Measurements from ENCODE around the gene ELP4. TPM values are rescaled to one million over a fixed set of nuclear protein-coding genes. Genes with fewer than 3 reads are reported as not detected.

ELP4 gene
- polyA plus RNA-seq, 2 of the 4 experiments (the other 2 are of a cell fraction) = 16.9 to 26.0 TPM

DNA sequence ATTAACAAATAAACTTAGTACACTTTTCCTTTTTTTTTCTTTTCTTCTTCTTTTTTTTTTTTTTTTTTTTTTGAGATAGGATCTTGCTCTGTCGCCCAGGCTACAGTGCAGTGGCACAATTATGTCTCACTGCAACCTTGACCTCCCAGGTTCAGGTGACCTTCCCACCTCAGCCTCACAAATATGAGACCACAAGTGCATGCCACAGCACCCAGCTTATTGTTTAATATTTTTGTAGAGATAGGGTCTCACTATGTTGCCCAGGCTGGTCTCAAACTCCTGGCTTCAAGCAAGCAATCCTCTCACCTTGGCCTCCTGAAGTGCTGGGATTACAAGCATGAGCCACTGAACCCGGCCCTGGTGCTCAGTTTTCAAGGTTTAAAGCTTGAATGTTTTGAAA lies 88.9 kb downstream of the ELP4 start:
- H3K4me3 ChIP-seq = no peak overlapping the region
- FAIRE-seq (no peak), DNase-seq (ENCODE audit: low read depth in 1 of 2, low spot score in 1 of 2) (no peak), ATAC-seq (no peak)
- no peak overlapping the region for H3K4me2 ChIP-seq
- CTCF ChIA-PET = no interaction called here
- 55% methylated on average over 2 of the region's 2 CpGs for WGBS (ENCODE audit: missing lambda C conversion rate)
- H3K27ac ChIP-seq = no peak overlapping the region
- no peaks in the 10 kb centered on the region for H3K9me3 ChIP-seq
- TF ChIP-seq NPAS2 (CRISPR knock-in tag; IDR thresholded peaks at IDR 0.05; ENCODE audit: borderline replicate concordance) (no peak), CEBPB (IDR thresholded peaks at IDR 0.05) (no peak), CHD4 (IDR thresholded peaks at IDR 0.05; ENCODE audit: borderline replicate concordance) (no peak), SREBF2 (IDR thresholded peaks at IDR 0.05) (no peak), CBX2 (IDR thresholded peaks at IDR 0.05; ENCODE audit: borderline replicate concordance, low read depth) (no peak), RAD21 (conservative IDR thresholded peaks at IDR 0.05 in 1 of 2, IDR thresholded peaks at IDR 0.05 in 1 of 2) (no peak), MAFK (IDR thresholded peaks at IDR 0.05; ENCODE audit: partially characterized antibody) (no peak), TFCP2L1 (CRISPR knock-in tag; IDR thresholded peaks at IDR 0.05) (no peak), TP53 (CRISPR knock-in tag; IDR thresholded peaks at IDR 0.05) (no peak), JUN (IDR thresholded peaks at IDR 0.05) (no peak), HOXB13 (CRISPR knock-in tag; IDR thresholded peaks at IDR 0.05; ENCODE audit: low read depth) (no peak), ESRRA (IDR thresholded peaks at IDR 0.05; ENCODE audit: borderline replicate concordance, low read length) (no peak), FOSB (CRISPR knock-in tag; IDR thresholded peaks at IDR 0.05) (no peak), ZSCAN20 (CRISPR knock-in tag; IDR thresholded peaks at IDR 0.05) (no peak), FOXS1 (CRISPR knock-in tag; IDR thresholded peaks at IDR 0.05) (no peak)
- TF ChIP-seq, protein P1, sequence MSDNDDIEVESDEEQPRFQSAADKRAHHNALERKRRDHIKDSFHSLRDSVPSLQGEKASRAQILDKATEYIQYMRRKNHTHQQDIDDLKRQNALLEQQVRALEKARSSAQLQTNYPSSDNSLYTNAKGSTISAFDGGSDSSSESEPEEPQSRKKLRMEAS (IDR thresholded peaks at IDR 0.05) = no peak
- TF ChIP-seq, protein P2, sequence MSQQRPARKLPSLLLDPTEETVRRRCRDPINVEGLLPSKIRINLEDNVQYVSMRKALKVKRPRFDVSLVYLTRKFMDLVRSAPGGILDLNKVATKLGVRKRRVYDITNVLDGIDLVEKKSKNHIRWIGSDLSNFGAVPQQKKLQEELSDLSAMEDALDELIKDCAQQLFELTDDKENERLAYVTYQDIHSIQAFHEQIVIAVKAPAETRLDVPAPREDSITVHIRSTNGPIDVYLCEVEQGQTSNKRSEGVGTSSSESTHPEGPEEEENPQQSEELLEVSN (IDR thresholded peaks at IDR 0.05; ENCODE audit: borderline replicate concordance, low read depth) = no peak
- TF ChIP-seq, protein P3, sequence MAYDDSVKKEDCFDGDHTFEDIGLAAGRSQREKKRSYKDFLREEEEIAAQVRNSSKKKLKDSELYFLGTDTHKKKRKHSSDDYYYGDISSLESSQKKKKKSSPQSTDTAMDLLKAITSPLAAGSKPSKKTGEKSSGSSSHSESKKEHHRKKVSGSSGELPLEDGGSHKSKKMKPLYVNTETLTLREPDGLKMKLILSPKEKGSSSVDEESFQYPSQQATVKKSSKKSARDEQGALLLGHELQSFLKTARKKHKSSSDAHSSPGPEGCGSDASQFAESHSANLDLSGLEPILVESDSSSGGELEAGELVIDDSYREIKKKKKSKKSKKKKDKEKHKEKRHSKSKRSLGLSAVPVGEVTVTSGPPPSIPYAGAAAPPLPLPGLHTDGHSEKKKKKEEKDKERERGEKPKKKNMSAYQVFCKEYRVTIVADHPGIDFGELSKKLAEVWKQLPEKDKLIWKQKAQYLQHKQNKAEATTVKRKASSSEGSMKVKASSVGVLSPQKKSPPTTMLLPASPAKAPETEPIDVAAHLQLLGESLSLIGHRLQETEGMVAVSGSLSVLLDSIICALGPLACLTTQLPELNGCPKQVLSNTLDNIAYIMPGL (CRISPR knock-in tag; IDR thresholded peaks at IDR 0.05; ENCODE audit: borderline replicate concordance) = no peak
- POLR2A ChIA-PET = no interaction called here
- H3K4me1 ChIP-seq = no peaks in the 10 kb centered on the region

DNA sequence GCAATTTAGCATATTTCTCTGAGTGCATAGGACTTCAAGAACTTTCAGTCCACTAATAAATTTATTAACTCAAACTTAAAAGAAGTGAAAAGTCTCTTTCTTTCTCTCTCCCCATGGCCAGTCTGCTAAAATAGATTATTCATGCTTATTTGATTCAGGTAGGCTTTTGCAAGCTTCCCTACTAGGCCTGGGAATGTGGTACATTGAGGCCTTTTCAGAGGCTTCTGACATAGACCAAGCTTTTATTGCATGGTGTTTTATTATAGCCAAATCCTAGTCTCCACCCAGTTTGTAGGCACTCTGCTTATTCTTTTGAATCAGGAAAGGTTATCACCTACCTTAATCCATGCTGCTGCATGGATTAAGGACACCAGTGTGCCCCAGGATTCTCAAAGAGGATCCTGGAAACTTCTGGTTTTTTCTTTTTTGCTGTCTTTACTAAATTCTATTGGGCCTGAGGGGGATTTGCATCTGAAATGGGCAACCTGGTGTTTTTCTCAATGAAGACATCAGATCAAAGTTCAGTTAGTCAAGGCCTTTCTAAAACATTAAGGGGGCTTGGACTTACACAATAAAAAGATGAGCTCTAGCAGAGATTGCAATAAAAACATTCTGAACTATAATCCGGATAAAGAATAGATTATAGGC lies 92.2 kb downstream of the ELP4 start:
- ATAC-seq (no peak), DNase-seq (ENCODE audit: low read depth in 1 of 2, low spot score in 1 of 2) (no peak), FAIRE-seq (no peak)
- POLR2A ChIA-PET = no interaction called here
- Histone ChIP-seq H3K27ac (no peak overlapping the region), H3K4me1 (no peaks in the 10 kb centered on the region), H3K9me3 (no peaks in the 10 kb centered on the region), H3K4me2 (no peak overlapping the region), H3K4me3 (no peak overlapping the region)
- CTCF ChIA-PET = no interaction called here
- 85% methylated on average over 1 of the region's 1 CpG for WGBS (ENCODE audit: missing lambda C conversion rate)
- TF ChIP-seq FOSL2 (IDR thresholded peaks at IDR 0.05) (no peak), FOSL2 (CRISPR knock-in tag; IDR thresholded peaks at IDR 0.05) (no peak), MAZ (IDR thresholded peaks at IDR 0.05; ENCODE audit: borderline replicate concordance, low read depth, low read length) (no peak), FOXS1 (CRISPR knock-in tag; IDR thresholded peaks at IDR 0.05) (no peak), POLR2AphosphoS2 (conservative IDR thresholded peaks at IDR 0.05; ENCODE audit: low read length) (no peak), HEYL (CRISPR knock-in tag; IDR thresholded peaks at IDR 0.05) (no peak), HOXB5 (CRISPR knock-in tag; IDR thresholded peaks at IDR 0.05) (no peak), RAD21 (conservative IDR thresholded peaks at IDR 0.05 in 1 of 2, IDR thresholded peaks at IDR 0.05 in 1 of 2) (no peak), CBX2 (IDR thresholded peaks at IDR 0.05; ENCODE audit: borderline replicate concordance, low read depth) (no peak), RARB (CRISPR knock-in tag; IDR thresholded peaks at IDR 0.05) (no peak), NPAS2 (CRISPR knock-in tag; IDR thresholded peaks at IDR 0.05; ENCODE audit: borderline replicate concordance) (no peak), CEBPB (IDR thresholded peaks at IDR 0.05) (no peak), SMC3 (IDR thresholded peaks at IDR 0.05) (no peak)
- TF ChIP-seq, protein P1 (IDR thresholded peaks at IDR 0.05) = no peak
- TF ChIP-seq, protein P4, sequence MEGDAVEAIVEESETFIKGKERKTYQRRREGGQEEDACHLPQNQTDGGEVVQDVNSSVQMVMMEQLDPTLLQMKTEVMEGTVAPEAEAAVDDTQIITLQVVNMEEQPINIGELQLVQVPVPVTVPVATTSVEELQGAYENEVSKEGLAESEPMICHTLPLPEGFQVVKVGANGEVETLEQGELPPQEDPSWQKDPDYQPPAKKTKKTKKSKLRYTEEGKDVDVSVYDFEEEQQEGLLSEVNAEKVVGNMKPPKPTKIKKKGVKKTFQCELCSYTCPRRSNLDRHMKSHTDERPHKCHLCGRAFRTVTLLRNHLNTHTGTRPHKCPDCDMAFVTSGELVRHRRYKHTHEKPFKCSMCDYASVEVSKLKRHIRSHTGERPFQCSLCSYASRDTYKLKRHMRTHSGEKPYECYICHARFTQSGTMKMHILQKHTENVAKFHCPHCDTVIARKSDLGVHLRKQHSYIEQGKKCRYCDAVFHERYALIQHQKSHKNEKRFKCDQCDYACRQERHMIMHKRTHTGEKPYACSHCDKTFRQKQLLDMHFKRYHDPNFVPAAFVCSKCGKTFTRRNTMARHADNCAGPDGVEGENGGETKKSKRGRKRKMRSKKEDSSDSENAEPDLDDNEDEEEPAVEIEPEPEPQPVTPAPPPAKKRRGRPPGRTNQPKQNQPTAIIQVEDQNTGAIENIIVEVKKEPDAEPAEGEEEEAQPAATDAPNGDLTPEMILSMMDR (IDR thresholded peaks at IDR 0.05) = no peak

All from A549 (cell line).